ENCODE measurements around the gene PARD6G.

The PARD6G gene

GRCh38 chr18:80181642-80182461 lies 65.5 kb downstream of the PARD6G start:
- H3K9ac ChIP-seq (ENCODE audit: low read length), result no peak overlapping the region
- H3K36me3 ChIP-seq (ENCODE audit: control insufficient read depth, low read depth, low read length), result no peaks in the 10 kb centered on the region
- H3K4me3 ChIP-seq (ENCODE audit: low read length), result no peak overlapping the region
- no peaks in the 10 kb centered on the region for H3K4me1 ChIP-seq (ENCODE audit: control insufficient read depth, low read depth, low read length)
- H3K27ac ChIP-seq (ENCODE audit: low read length), result no peak overlapping the region
- no peaks in the 10 kb centered on the region for H3K27me3 ChIP-seq (ENCODE audit: control insufficient read depth, insufficient read depth, low read length)
- no peaks in the 10 kb centered on the region for H3K9me3 ChIP-seq (ENCODE audit: control insufficient read depth, low read depth, low read length)

GRCh38 chr18:80180778-80181564 lies 66.3 kb downstream of the PARD6G start:
- no peaks in the 10 kb centered on the region for H3K36me3 ChIP-seq (ENCODE audit: control insufficient read depth, low read depth, low read length)
- H3K27ac ChIP-seq (ENCODE audit: low read length), result no peak overlapping the region
- H3K9ac ChIP-seq (ENCODE audit: low read length), result no peak overlapping the region
- no peak overlapping the region for H3K4me3 ChIP-seq (ENCODE audit: low read length)
- no peaks in the 10 kb centered on the region for H3K27me3 ChIP-seq (ENCODE audit: control insufficient read depth, insufficient read depth, low read length)
- no peaks in the 10 kb centered on the region for H3K9me3 ChIP-seq (ENCODE audit: control insufficient read depth, low read depth, low read length)
- H3K4me1 ChIP-seq (ENCODE audit: control insufficient read depth, low read depth, low read length), result no peaks in the 10 kb centered on the region

DNA sequence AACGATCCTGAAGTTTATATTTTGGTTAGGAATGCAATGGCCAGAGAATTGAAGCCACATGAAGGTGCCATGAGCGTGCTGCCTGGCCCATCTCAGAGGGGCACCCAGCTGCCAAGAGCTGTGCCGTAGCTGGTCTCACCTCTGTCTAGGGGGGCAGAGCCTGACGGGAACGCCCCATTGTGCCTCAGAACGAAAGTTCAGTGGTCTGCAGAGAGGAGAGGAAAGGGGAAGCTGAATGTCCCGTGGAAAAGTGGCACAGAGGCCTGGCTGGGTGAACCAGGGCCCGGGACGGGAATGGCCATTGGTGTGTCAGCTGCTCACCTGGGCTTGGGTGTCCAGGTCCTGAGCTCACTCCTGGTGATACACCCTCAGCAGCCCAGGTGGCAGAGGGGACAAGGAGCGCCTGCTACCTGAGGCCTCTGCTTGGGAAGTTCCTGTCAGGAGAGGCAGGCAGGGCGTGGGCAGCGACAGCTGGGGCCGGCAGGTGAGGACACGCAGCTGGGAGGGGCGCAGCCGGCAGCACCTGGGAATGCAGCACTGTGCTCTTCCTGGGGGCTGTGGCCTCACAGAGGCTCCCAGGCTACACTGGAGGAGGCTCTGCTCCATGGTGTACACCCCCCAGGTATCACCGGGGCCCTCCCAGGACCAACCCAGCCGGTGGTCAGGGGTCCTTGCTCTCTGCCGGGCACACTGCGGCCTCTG lies 67.3 kb downstream of the PARD6G start:
- Histone ChIP-seq H3K36me3 (ENCODE audit: control insufficient read depth, low read depth, low read length) (no peaks in the 10 kb centered on the region), H3K27me3 (ENCODE audit: control insufficient read depth, insufficient read depth, low read length) (no peaks in the 10 kb centered on the region), H3K9me3 (ENCODE audit: control insufficient read depth, low read depth, low read length) (no peaks in the 10 kb centered on the region), H3K4me1 (ENCODE audit: control insufficient read depth, low read depth, low read length) (no peaks in the 10 kb centered on the region), H3K9ac (ENCODE audit: low read length) (no peak overlapping the region), H3K27ac (ENCODE audit: low read length) (no peak overlapping the region), H3K4me3 (ENCODE audit: low read length) (no peak overlapping the region)

- Histone ChIP-seq H3K36me3 (ENCODE audit: control insufficient read depth, low read depth, low read length) (no peaks in the 10 kb centered on the region), H3K27me3 (ENCODE audit: control insufficient read depth, insufficient read depth, low read length) (no peaks in the 10 kb centered on the region), H3K4me3 (ENCODE audit: low read length) (no peak overlapping the region), H3K9ac (ENCODE audit: low read length) (no peak overlapping the region), H3K4me1 (ENCODE audit: control insufficient read depth, low read depth, low read length) (no peaks in the 10 kb centered on the region), H3K27ac (ENCODE audit: low read length) (no peak overlapping the region), H3K9me3 (ENCODE audit: control insufficient read depth, low read depth, low read length) (no peaks in the 10 kb centered on the region)
These were observed 68.1 kb downstream of the PARD6G start for GRCh38 chr18:80178935-80179818.

- H3K27ac ChIP-seq (ENCODE audit: low read length), result no peak overlapping the region
- H3K9me3 ChIP-seq (ENCODE audit: control insufficient read depth, low read depth, low read length), result no peaks in the 10 kb centered on the region
- no peaks in the 10 kb centered on the region for H3K4me1 ChIP-seq (ENCODE audit: control insufficient read depth, low read depth, low read length)
- no peaks in the 10 kb centered on the region for H3K27me3 ChIP-seq (ENCODE audit: control insufficient read depth, insufficient read depth, low read length)
- H3K9ac ChIP-seq (ENCODE audit: low read length), result no peak overlapping the region
- no peak overlapping the region for H3K4me3 ChIP-seq (ENCODE audit: low read length)
- H3K36me3 ChIP-seq (ENCODE audit: control insufficient read depth, low read depth, low read length), result no peaks in the 10 kb centered on the region
These were observed 70.2 kb downstream of the PARD6G start for GRCh38 chr18:80177128-80177527.

DNA sequence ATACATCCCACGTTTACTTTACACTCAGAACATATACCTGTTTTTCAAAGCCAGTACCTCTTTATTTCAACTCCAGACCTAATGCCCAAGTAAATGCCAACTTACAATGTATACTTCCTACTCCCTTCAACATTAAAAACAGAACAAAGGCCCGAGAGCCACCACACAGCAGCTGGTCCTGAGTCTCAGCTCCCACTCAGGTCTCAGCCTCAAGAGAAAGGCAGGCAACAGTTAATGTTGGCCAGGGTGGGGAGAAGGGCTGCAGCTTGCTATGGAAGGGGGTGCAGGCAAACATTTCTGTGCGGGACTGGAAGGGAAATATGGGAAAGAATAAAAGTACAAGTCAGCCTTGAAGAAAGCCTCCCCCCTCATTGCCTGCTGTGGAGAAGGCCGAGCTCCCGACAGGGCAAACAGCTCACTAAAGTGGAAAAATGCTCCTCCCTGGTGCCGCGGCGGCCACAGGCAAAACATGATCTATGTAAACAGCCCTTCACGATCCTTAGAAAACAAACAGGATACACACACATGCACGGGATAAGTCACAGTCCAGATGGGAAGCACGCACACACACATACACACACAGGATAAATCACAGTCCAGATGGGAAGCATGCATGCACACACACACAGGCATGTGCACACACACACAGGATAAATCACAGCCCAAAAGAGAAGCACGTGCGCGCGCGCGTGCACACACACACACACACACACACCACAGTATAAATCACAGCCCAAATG lies 70.8 kb downstream of the PARD6G start:
- no peak overlapping the region for H3K9ac ChIP-seq (ENCODE audit: low read length)
- no peak overlapping the region for H3K27ac ChIP-seq (ENCODE audit: low read length)
- no peak overlapping the region for H3K4me3 ChIP-seq (ENCODE audit: low read length)
- H3K36me3 ChIP-seq (ENCODE audit: control insufficient read depth, low read depth, low read length), result no peaks in the 10 kb centered on the region
- H3K9me3 ChIP-seq (ENCODE audit: control insufficient read depth, low read depth, low read length), result no peaks in the 10 kb centered on the region
- H3K4me1 ChIP-seq (ENCODE audit: control insufficient read depth, low read depth, low read length), result no peaks in the 10 kb centered on the region
- no peaks in the 10 kb centered on the region for H3K27me3 ChIP-seq (ENCODE audit: control insufficient read depth, insufficient read depth, low read length)

- no peaks in the 10 kb centered on the region for H3K27me3 ChIP-seq (ENCODE audit: control insufficient read depth, insufficient read depth, low read length)
- no peak overlapping the region for H3K27ac ChIP-seq (ENCODE audit: low read length)
- no peak overlapping the region for H3K4me3 ChIP-seq (ENCODE audit: low read length)
- H3K36me3 ChIP-seq (ENCODE audit: control insufficient read depth, low read depth, low read length), result no peaks in the 10 kb centered on the region
- H3K9ac ChIP-seq (ENCODE audit: low read length), result no peak overlapping the region
- no peaks in the 10 kb centered on the region for H3K4me1 ChIP-seq (ENCODE audit: control insufficient read depth, low read depth, low read length)
- H3K9me3 ChIP-seq (ENCODE audit: control insufficient read depth, low read depth, low read length), result no peaks in the 10 kb centered on the region
These were observed 71.7 kb downstream of the PARD6G start for GRCh38 chr18:80175451-80176204.

DNA sequence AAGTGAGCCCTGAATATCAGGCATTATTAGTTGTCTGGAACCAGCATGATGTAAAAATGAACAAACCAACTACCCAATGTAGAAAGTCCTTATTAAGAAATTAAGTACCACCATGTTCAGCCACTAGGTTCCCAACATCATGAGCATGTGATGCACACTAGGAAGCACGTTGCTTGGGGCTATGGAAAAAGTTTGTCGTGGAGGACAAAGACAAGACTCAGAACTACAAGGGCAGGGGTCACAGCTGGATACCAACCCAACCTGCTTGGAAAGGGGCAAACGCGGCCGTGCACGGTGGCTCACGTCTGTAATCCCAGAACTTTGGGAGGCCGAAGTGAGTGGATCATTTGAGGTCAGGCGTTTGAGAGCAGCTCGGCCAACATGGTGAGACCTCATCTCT lies 74.3 kb downstream of the PARD6G start:
- no peak overlapping the region for H3K27ac ChIP-seq (ENCODE audit: low read length)
- H3K9ac ChIP-seq (ENCODE audit: low read length), result no peak overlapping the region
- no peaks in the 10 kb centered on the region for H3K4me1 ChIP-seq (ENCODE audit: control insufficient read depth, low read depth, low read length)
- H3K9me3 ChIP-seq (ENCODE audit: control insufficient read depth, low read depth, low read length), result no peaks in the 10 kb centered on the region
- H3K27me3 ChIP-seq (ENCODE audit: control insufficient read depth, insufficient read depth, low read length), result no peaks in the 10 kb centered on the region
- H3K36me3 ChIP-seq (ENCODE audit: control insufficient read depth, low read depth, low read length), result no peaks in the 10 kb centered on the region
- H3K4me3 ChIP-seq (ENCODE audit: low read length), result no peak overlapping the region

DNA sequence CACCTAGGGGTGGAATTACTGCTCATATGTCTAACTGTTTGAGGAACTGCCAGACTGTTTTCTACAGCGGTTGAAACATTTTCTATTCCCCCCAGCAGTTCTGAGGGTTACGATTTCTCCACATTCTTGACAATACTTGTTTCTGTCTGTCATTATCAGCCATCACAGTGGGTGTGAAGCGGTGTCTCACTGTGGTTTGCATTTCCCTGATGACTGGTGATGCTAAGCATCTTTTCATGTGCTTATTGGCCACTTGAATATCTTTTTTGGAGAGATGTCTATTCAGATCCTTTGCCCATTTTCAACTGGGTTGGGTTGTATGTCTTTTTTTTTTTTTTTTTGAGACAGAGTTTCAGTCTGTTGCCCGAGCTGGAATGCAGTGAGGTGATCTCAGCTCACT lies 75.3 kb downstream of the PARD6G start:
- no peak overlapping the region for H3K9ac ChIP-seq (ENCODE audit: low read length)
- H3K36me3 ChIP-seq (ENCODE audit: control insufficient read depth, low read depth, low read length), result no peaks in the 10 kb centered on the region
- no peaks in the 10 kb centered on the region for H3K9me3 ChIP-seq (ENCODE audit: control insufficient read depth, low read depth, low read length)
- H3K4me3 ChIP-seq (ENCODE audit: low read length), result no peak overlapping the region
- no peaks in the 10 kb centered on the region for H3K4me1 ChIP-seq (ENCODE audit: control insufficient read depth, low read depth, low read length)
- H3K27ac ChIP-seq (ENCODE audit: low read length), result no peak overlapping the region
- H3K27me3 ChIP-seq (ENCODE audit: control insufficient read depth, insufficient read depth, low read length), result no peaks in the 10 kb centered on the region

All from iPS-18a (cell line).